Tibial nerve (tissue), 4 donors: ENCODE data around the gene MAN1B1. TPM values are rescaled to one million over a fixed set of nuclear protein-coding genes. Genes with fewer than 3 reads are reported as not detected.

Experiments
- DNase-seq, 2 donors: peaks; one replicate each; pipeline ENCODE4 v3.0.0-alpha.2; 2019; ENCODE audit warnings: low spot score in 2 of 2
- H3K27ac ChIP-seq, 4 donors: fragments of 200-600 bp; sonication (generic) in 3 of 4; one replicate each; pipeline ENCODE4 v1.5.1; 2017 to 2019; ENCODE audit warnings: mild to moderate bottlenecking in 1 of 4
- H3K27me3 ChIP-seq, 2 donors: fragments of 200-600 bp; sonication (generic) in 1 of 2; one replicate each; pipeline versions ENCODE4 v1.5.1 to v1.6.0; 2017 to 2019
- H3K36me3 ChIP-seq, 3 donors: fragments of 200-600 bp; sonication (generic); one replicate each; pipeline ENCODE4 v1.5.1; 2018 to 2019
- H3K4me1 ChIP-seq, 4 donors: fragments of 200-600 bp; sonication (generic) in 3 of 4; one replicate each; pipeline ENCODE4 v1.5.1; 2017 to 2019
- H3K4me3 ChIP-seq, 4 donors: fragments of 200-600 bp; sonication (generic) in 3 of 4; one replicate each; pipeline ENCODE4 v1.5.1; 2017 to 2019; ENCODE audit warnings: mild to moderate bottlenecking in 1 of 4, moderate library complexity in 1 of 4
- H3K9me3 ChIP-seq, 4 donors: fragments of 200-600 bp; sonication (generic) in 3 of 4; one replicate each; pipeline ENCODE4 v1.5.1; 2017 to 2019
- CTCF ChIP-seq, 5 experiments: fragments of 200-600 bp in 3 of 5; fragments of 450-650 bp in 2 of 5; sonication (generic) in 3 of 5; IDR thresholded peaks; one replicate each; pipeline ENCODE4 v1.5.1; 2016 to 2019; ENCODE audit warnings: antibody characterized with exemption in 5 of 5, mild to moderate bottlenecking in 3 of 5, moderate library complexity in 2 of 5
- EP300 ChIP-seq, 2 donors: sonication (generic); formaldehyde crosslinking; IDR thresholded peaks; one replicate each; pipeline ENCODE4 v1.6.1; 2017; ENCODE audit warnings: antibody characterized with exemption in 2 of 2, mild to moderate bottlenecking in 1 of 2
- POLR2A ChIP-seq, 2 donors: fragments of 450-650 bp; IDR thresholded peaks; one replicate each; pipeline ENCODE4 v1.6.1; 2017; ENCODE audit warnings: antibody characterized with exemption in 2 of 2, mild to moderate bottlenecking in 2 of 2, moderate library complexity in 2 of 2
- WGBS, 2 donors: methylation state at CpG; one replicate each; pipeline ENCODE4 v1.1.5; 2018; 5-methylcytosine and 5-hydroxymethylcytosine counted together
- total RNA-seq, 4 donors: library from RNA; depleted of rRNA; stranded (reverse); fragments of >200 nt; gene quantifications; one replicate each; pipeline ENCODE4 v1.1.0, GENCODE V29; 2016

The MAN1B1 gene
- total RNA-seq, 4 donors from 2014 or later = 47.3 to 58.1 (median 52.1) TPM

- Histone ChIP-seq H3K36me3 (no peaks in the 10 kb centered on the region), H3K4me3 (no peak overlapping the region), H3K27ac (no peak overlapping the region), H3K9me3 (no peaks in the 10 kb centered on the region), H3K4me1 (peaks cover 0 to 6% (median 0%) of the 10 kb centered on the region in 4 donors), H3K27me3 (peaks cover 0 to 93% of the 10 kb centered on the region in 2 donors)
- no peak for DNase-seq
- TF ChIP-seq POLR2A (IDR thresholded peaks at IDR 0.05) (no peak), CTCF (IDR thresholded peaks at IDR 0.05) (no peak), EP300 (IDR thresholded peaks at IDR 0.05) (no peak)
- 5 to 8% methylated on average over 18 to 24 of the region's 25 CpGs for WGBS, 2 donors
These were observed 51.4 kb downstream of the MAN1B1 start for GRCh38 chr9:137138058-137138721.

DNA sequence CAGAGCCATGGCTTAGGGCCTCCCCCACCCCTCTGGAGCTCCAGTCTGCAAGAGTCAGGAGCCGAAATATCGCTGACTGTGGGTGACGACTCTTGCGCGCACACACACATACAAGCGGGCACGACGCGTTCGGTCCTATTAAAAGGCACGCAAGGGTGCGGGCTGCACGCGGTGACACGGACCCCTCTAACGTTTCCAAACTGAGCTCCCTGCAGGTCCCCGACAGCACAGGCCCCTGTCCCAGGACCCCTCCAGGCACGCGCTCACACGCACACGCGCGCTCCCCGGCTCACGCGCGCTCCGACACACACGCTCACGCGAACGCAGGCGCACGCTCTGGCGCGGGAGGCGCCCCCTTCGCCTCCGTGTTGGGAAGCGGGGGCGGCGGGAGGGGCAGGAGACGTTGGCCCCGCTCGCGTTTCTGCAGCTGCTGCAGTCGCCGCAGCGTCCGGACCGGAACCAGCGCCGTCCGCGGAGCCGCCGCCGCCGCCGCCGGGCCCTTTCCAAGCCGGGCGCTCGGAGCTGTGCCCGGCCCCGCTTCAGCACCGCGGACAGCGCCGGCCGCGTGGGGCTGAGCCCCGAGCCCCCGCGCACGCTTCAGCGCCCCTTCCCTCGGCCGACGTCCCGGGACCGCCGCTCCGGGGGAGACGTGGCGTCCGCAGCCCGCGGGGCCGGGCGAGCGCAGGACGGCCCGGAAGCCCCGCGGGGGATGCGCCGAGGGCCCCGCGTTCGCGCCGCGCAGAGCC, 52.1 kb downstream of the MAN1B1 start, which contains the start of gene GRIN1:
GRIN1 (plus strand) TSS at position 433 of the 746 bp plus-strand sequence. CDS start 333 bp downstream, outside the sequence.
- Histone ChIP-seq H3K27ac (no peak within 1 kb of the TSS), H3K36me3 (no peaks in the 10 kb centered on the region), H3K4me1 (peaks cover 0 to 6% (median 0%) of the 10 kb centered on the region in 4 donors), H3K9me3 (no peaks in the 10 kb centered on the region), H3K27me3 (peaks cover 0 to 93% of the 10 kb centered on the region in 2 donors), H3K4me3 (no peak within 1 kb of the TSS)
- WGBS, 2 donors = 4 to 10% methylated on average over 21 to 22 of the region's 104 CpGs
- no peak for TF ChIP-seq EP300 (IDR thresholded peaks at IDR 0.05)
- TF ChIP-seq POLR2A (IDR thresholded peaks at IDR 0.05) = no peak
- no peak for TF ChIP-seq CTCF (IDR thresholded peaks at IDR 0.05)
- DNase-seq = no peak

DNA sequence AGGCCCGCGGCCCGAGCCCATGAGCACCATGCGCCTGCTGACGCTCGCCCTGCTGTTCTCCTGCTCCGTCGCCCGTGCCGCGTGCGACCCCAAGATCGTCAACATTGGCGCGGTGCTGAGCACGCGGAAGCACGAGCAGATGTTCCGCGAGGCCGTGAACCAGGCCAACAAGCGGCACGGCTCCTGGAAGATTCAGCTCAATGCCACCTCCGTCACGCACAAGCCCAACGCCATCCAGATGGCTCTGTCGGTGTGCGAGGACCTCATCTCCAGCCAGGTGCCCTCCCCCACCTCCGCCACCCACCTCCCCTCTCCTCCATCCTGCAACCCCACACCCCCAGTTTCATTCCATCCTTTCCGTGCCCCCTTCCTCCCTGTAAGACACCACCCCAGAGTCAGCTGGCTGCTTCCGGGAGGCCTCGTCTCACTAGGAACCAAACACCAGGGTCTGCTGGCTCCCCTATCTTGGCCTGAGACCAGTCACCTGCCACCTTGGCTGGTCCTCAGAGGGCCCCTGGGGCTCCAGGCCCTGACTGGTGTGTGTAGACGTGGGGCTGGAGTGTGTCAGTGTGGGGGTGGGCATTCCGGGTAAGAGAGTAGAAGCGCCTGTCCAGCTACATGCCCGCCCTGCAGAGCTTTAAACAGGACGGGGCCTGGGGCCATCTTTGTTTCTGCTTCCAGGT, 52.8 kb downstream of the MAN1B1 start:
- Histone ChIP-seq H3K9me3 (no peaks in the 10 kb centered on the region), H3K36me3 (no peaks in the 10 kb centered on the region), H3K27me3 (peaks cover 0 to 94% of the 10 kb centered on the region in 2 donors), H3K4me3 (no peak overlapping the region), H3K27ac (no peak overlapping the region), H3K4me1 (peaks cover 0 to 6% (median 0%) of the 10 kb centered on the region in 4 donors)
- DNase-seq = no peak
- TF ChIP-seq EP300 (IDR thresholded peaks at IDR 0.05) = no peak
- no peak for TF ChIP-seq CTCF (IDR thresholded peaks at IDR 0.05)
- no peak for TF ChIP-seq POLR2A (IDR thresholded peaks at IDR 0.05)
- 29 to 51% methylated on average over 22 to 36 of the region's 37 CpGs for WGBS, 2 donors

- DNase-seq = no peak
- no peaks in the 10 kb centered on the region for H3K9me3 ChIP-seq
- H3K27ac ChIP-seq = no peak overlapping the region
- no peaks in the 10 kb centered on the region for H3K36me3 ChIP-seq
- peaks cover 0 to 6% (median 0%) of the 10 kb centered on the region in 4 donors for H3K4me1 ChIP-seq
- 61 to 64% methylated on average over 21 to 26 of the region's 26 CpGs for WGBS, 2 donors
- no peak overlapping the region for H3K4me3 ChIP-seq
- H3K27me3 ChIP-seq = peaks cover 0 to 90% of the 10 kb centered on the region in 2 donors
- no peak for TF ChIP-seq CTCF (IDR thresholded peaks at IDR 0.05)
- no peak for TF ChIP-seq EP300 (IDR thresholded peaks at IDR 0.05)
- TF ChIP-seq POLR2A (IDR thresholded peaks at IDR 0.05) = no peak
These were observed 53.6 kb downstream of the MAN1B1 start for GRCh38 chr9:137140151-137141012.
